NCI-H345 (cell line): ENCODE measurements around the gene COL9A3.

Source experiments
- DNase-seq: peaks from one replicate; lab custom pipeline; 2025; lab: John Stamatoyannopoulos, UW

COL9A3 gene

GRCh38 chr20:62823688-62824475, 7.0 kb downstream of the COL9A3 start:
- DNase-seq = peak; percentile 60

GRCh38 chr20:62824476-62825332, 7.9 kb downstream of the COL9A3 start:
- peak; percentile 56 for DNase-seq

- no peak for DNase-seq
These were observed 8.6 kb downstream of the COL9A3 start for GRCh38 chr20:62825333-62825985.

GRCh38 chr20:62825986-62826645, 9.3 kb downstream of the COL9A3 start:
- DNase-seq = no peak

GRCh38 chr20:62826646-62827310, 9.9 kb downstream of the COL9A3 start:
- no peak for DNase-seq

GRCh38 chr20:62827311-62828038, 10.6 kb downstream of the COL9A3 start:
- DNase-seq = no peak

GRCh38 chr20:62828051-62828450, 11.2 kb downstream of the COL9A3 start:
- no peak for DNase-seq

GRCh38 chr20:62828511-62829230, 11.8 kb downstream of the COL9A3 start:
- no peak for DNase-seq

GRCh38 chr20:62829231-62830230, 12.7 kb downstream of the COL9A3 start:
- DNase-seq = no peak

- no peak for DNase-seq
These were observed 13.4 kb downstream of the COL9A3 start for GRCh38 chr20:62830251-62830650.

GRCh38 chr20:62830821-62831220, 14.0 kb downstream of the COL9A3 start:
- no peak for DNase-seq

GRCh38 chr20:62831361-62831788, 14.5 kb downstream of the COL9A3 start:
- no peak for DNase-seq

GRCh38 chr20:62831854-62832211, 15.0 kb downstream of the COL9A3 start:
- no peak for DNase-seq

GRCh38 chr20:62832212-62832922, 15.5 kb downstream of the COL9A3 start:
- peak; percentile 67 for DNase-seq

- no peak for DNase-seq
These were observed 16.1 kb downstream of the COL9A3 start for GRCh38 chr20:62832951-62833391.

- no peak for DNase-seq
These were observed 18.3 kb downstream of the COL9A3 start for GRCh38 chr20:62834967-62835730.
